ENCODE results near the gene TKT. TPM values are rescaled to one million over a fixed set of nuclear protein-coding genes. Genes with fewer than 3 reads are reported as not detected.
"Not testable (repeated sequence)": the region's sequence is repeated elsewhere in the genome, so short reads cannot be mapped to it uniquely, and the experiment has no call there.

Gene TKT
- total RNA-seq, 1 donor from 2014 or later = 423 TPM

DNA sequence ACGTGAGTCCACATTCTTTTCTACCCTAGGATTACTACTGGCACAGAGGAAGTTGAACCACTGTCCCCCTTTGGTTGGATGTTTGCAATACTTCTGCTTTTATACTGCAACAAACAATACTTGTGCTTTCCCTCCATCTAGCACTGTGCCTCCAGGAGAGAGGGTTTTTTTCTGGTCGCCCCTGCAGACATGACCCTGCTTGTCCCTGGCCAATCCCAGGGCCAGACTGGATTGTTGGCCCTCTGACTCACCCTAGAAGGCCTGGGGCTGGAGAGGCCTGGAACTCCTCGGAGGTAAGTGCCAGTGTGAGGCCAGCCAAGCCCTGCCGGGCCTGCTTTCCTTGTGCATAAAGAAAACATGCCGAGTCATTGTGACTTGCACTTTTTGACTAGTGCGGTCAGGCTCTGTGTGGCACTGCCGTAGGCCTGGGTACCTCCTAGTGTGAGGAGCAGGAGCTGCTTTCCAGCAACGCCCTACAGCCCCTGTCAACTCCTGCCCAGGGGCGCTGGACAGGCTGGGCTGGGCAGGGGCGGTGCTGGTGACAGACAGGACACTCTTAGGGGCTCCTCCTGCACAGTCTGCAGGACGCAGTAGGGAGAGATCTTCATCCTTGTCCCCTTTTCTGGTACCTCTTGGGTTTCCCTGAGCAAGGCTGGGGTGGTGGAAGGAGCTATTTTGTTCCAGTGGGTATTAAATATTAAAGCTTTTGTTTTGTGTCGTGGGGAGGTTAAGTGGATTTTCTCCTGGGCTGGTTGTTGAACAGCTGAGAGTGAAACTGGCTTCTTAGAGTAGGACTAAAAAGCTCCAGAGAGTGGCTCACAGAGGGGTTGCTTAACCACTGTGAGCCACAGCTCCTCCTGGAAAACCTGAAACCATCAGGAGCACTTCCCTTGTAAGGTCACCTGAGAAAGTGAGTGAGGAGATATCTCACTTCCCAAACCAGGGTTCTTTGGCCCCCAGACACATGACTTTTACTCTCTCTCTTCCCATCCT lies 14.4 kb upstream of the TKT start:
- Histone ChIP-seq H3K27ac (peak overlapping the region; percentile 82), H3K36me3 (no peaks in the 10 kb centered on the region), H3K4me3 (no peak overlapping the region), H3K4me1 (peaks cover 25% of the 10 kb centered on the region), H3K27me3 (no peaks in the 10 kb centered on the region), H3K9me3 (no peaks in the 10 kb centered on the region)
- DNase-seq (ENCODE audit: extremely low spot score in 2 of 2) = peak in 1 of 2 donors; percentile 94
- intact Hi-C loops (cut with DNase I) = no loop called here
- no peak for TF ChIP-seq POLR2A (IDR thresholded peaks at IDR 0.05)
- peak; percentile 84 to 88 for TF ChIP-seq POLR2AphosphoS5 (IDR thresholded peaks at IDR 0.05; ENCODE audit: insufficient read depth in 1 of 2, low read depth in 1 of 2)
- no peak for TF ChIP-seq CTCF (IDR thresholded peaks at IDR 0.05)

GRCh38 chr3:53269193-53269592 lies 13.4 kb upstream of the TKT start:
- H3K27me3 ChIP-seq; H3K36me3 ChIP-seq; DNase-seq (ENCODE audit: extremely low spot score in 2 of 2); intact Hi-C loops (cut with DNase I); H3K4me3 ChIP-seq; H3K9me3 ChIP-seq: not testable (repeated sequence)
- peak overlapping the region; percentile 82 for H3K27ac ChIP-seq
- H3K4me1 ChIP-seq = peaks cover 25% of the 10 kb centered on the region

- H3K4me3 ChIP-seq = no peak overlapping the region
- H3K4me1 ChIP-seq = peaks cover 25% of the 10 kb centered on the region
- no peaks in the 10 kb centered on the region for H3K36me3 ChIP-seq
- intact Hi-C loops (cut with DNase I) = no loop called here
- no peak for DNase-seq (ENCODE audit: extremely low spot score in 2 of 2)
- TF ChIP-seq CTCF (IDR thresholded peaks at IDR 0.05) (no peak), POLR2A (IDR thresholded peaks at IDR 0.05) (no peak), POLR2AphosphoS5 (IDR thresholded peaks at IDR 0.05; ENCODE audit: insufficient read depth in 1 of 2, low read depth in 1 of 2) (no peak)
- H3K27me3 ChIP-seq = no peaks in the 10 kb centered on the region
- H3K27ac ChIP-seq = no peak overlapping the region
- no peaks in the 10 kb centered on the region for H3K9me3 ChIP-seq
Measured at GRCh38 chr3:53267766-53268165, 11.9 kb upstream of the TKT start.

DNA sequence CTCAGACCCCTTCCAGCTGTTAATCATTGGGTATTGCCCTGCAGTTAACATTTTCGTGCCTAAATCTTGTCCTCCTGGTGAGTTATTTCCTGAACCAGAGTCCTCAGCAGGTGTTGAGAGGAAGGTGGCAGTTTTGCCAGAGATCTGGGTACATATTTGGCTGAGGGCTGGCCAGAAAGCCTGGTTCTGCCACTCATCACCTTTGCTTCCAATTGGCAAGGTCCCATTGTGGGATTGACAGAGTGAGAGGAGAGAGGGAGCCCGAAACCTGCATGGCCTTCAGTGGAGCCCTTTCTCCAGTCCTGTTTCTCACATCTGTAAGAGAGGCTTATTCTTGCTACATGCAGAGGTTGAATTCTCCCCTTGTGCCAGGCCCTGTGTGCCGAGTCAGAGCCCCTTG lies 8.9 kb upstream of the TKT start:
- H3K27ac ChIP-seq = no peak overlapping the region
- no peak for DNase-seq (ENCODE audit: extremely low spot score in 2 of 2)

GRCh38 chr3:53263907-53264306 lies 8.1 kb upstream of the TKT start:
- Histone ChIP-seq H3K27me3 (no peaks in the 10 kb centered on the region), H3K4me1 (peaks cover 7% of the 10 kb centered on the region), H3K36me3 (no peaks in the 10 kb centered on the region), H3K9me3 (no peaks in the 10 kb centered on the region), H3K4me3 (no peak overlapping the region), H3K27ac (no peak overlapping the region)
- intact Hi-C loops (cut with DNase I) = no loop called here
- DNase-seq (ENCODE audit: extremely low spot score in 2 of 2) = no peak
- TF ChIP-seq POLR2AphosphoS5 (IDR thresholded peaks at IDR 0.05; ENCODE audit: insufficient read depth in 1 of 2, low read depth in 1 of 2) (no peak), CTCF (IDR thresholded peaks at IDR 0.05) (no peak), POLR2A (IDR thresholded peaks at IDR 0.05) (no peak)

More for the DNA sequence above, 8.9 kb upstream of the TKT start:
- no peaks in the 10 kb centered on the region for H3K36me3 ChIP-seq
- TF ChIP-seq POLR2A (IDR thresholded peaks at IDR 0.05) = no peak
- peak in 1 of 2 donors; percentile 21 for TF ChIP-seq POLR2AphosphoS5 (IDR thresholded peaks at IDR 0.05; ENCODE audit: insufficient read depth in 1 of 2, low read depth in 1 of 2)
- TF ChIP-seq CTCF (IDR thresholded peaks at IDR 0.05) = no peak
- no peaks in the 10 kb centered on the region for H3K9me3 ChIP-seq
- intact Hi-C loops (cut with DNase I) = no loop called here
- no peaks in the 10 kb centered on the region for H3K27me3 ChIP-seq
- no peak overlapping the region for H3K4me3 ChIP-seq
- H3K4me1 ChIP-seq = peaks cover 15% of the 10 kb centered on the region

Data from vagina (tissue), 2 donors.